Ascending aorta (tissue), 2 donors: ENCODE results near the gene RNF208. TPM values are rescaled to one million over a fixed set of nuclear protein-coding genes. Genes with fewer than 3 reads are reported as not detected.
"Not testable (repeated sequence)": the region's sequence is repeated elsewhere in the genome, so short reads cannot be mapped to it uniquely, and the experiment has no call there.

ENCODE experiments used
- DNase-seq, 2 donors: peaks; one replicate each; pipeline ENCODE4 v3.0.0-alpha.2; 2019; ENCODE audit warnings: low spot score in 2 of 2
- H3K27ac ChIP-seq, 2 donors: fragments of 200-600 bp; sonication (generic); one replicate each; pipeline ENCODE4 v1.5.1; 2016 to 2017; ENCODE audit warnings: mild to moderate bottlenecking in 1 of 2
- H3K27me3 ChIP-seq: fragments of 200-600 bp; sonication (generic); one replicate; pipeline ENCODE4 v1.5.1; 2017
- H3K36me3 ChIP-seq, 2 donors: fragments of 200-600 bp; sonication (generic); one replicate each; pipeline ENCODE4 v1.5.1; 2016
- H3K4me1 ChIP-seq, 2 donors: fragments of 200-600 bp; sonication (generic); one replicate each; pipeline ENCODE4 v1.5.1; 2016 to 2017; ENCODE audit warnings: mild to moderate bottlenecking in 1 of 2
- H3K4me3 ChIP-seq, 2 donors: fragments of 200-600 bp; sonication (generic); one replicate each; pipeline ENCODE4 v1.5.1; 2016 to 2017; ENCODE audit warnings: mild to moderate bottlenecking in 1 of 2
- H3K9me3 ChIP-seq, 2 donors: fragments of 200-600 bp; sonication (generic); one replicate each; pipeline ENCODE4 v1.5.1; 2016
- CTCF ChIP-seq, 3 experiments: fragments of 200-600 bp in 2 of 3; fragments of 450-650 bp in 1 of 3; sonication (generic) in 2 of 3; IDR thresholded peaks; one replicate each; pipeline ENCODE4 v1.5.1; 2016 to 2019; ENCODE audit warnings: antibody characterized with exemption in 3 of 3, mild to moderate bottlenecking in 1 of 3, moderate library complexity in 1 of 3
- intact Hi-C: fragments of 100-400 bp; cut with DNase I; formaldehyde crosslinking; loops from one replicate; pipeline ENCODE4 v1.15.1; 2023
- total RNA-seq: library from RNA; depleted of rRNA; stranded (reverse); fragments of >200 nt; gene quantifications from one replicate; pipeline ENCODE4 v1.1.0, GENCODE V29; 2016

Gene RNF208
- total RNA-seq, 1 donor from 2014 or later: 6.7 TPM

GRCh38 chr9:137264067-137264466 is 42.0 kb upstream of the RNF208 start:
- Histone ChIP-seq H3K27me3 (no peaks in the 10 kb centered on the region), H3K27ac (no peak overlapping the region), H3K4me1 (peaks cover 7 to 8% of the 10 kb centered on the region in 2 donors), H3K9me3 (no peaks in the 10 kb centered on the region), H3K4me3 (no peak overlapping the region), H3K36me3 (peaks cover 29 to 53% of the 10 kb centered on the region in 2 donors)
- no peak for TF ChIP-seq CTCF (IDR thresholded peaks at IDR 0.05)
- intact Hi-C loops: no loop called here
- DNase-seq: no peak

- Histone ChIP-seq H3K4me3 (no peak overlapping the region), H3K9me3 (no peaks in the 10 kb centered on the region), H3K27me3 (no peaks in the 10 kb centered on the region), H3K36me3 (peaks cover 29 to 58% of the 10 kb centered on the region in 2 donors), H3K4me1 (peaks cover 1 to 2% of the 10 kb centered on the region in 2 donors), H3K27ac (no peak overlapping the region)
- intact Hi-C loops: no loop called here
- no peak for DNase-seq
- TF ChIP-seq CTCF (IDR thresholded peaks at IDR 0.05): no peak
Observed at GRCh38 chr9:137263506-137263905, 41.5 kb upstream of the RNF208 start.

GRCh38 chr9:137262909-137263285 is 40.9 kb upstream of the RNF208 start:
- TF ChIP-seq CTCF (IDR thresholded peaks at IDR 0.05): no peak

GRCh38 chr9:137262173-137262908 is 40.3 kb upstream of the RNF208 start:
- DNase-seq, intact Hi-C loops, H3K27me3 ChIP-seq, H3K4me1 ChIP-seq, H3K9me3 ChIP-seq, H3K4me3 ChIP-seq, H3K27ac ChIP-seq: not testable (repeated sequence)
- H3K36me3 ChIP-seq: peaks cover 29 to 57% of the 10 kb centered on the region in 2 donors
- peak in 1 of 3 experiments; percentile 53 for TF ChIP-seq CTCF (IDR thresholded peaks at IDR 0.05)

More at GRCh38 chr9:137262909-137263285, 40.9 kb upstream of the RNF208 start:
- Histone ChIP-seq H3K4me1 (no peaks in the 10 kb centered on the region), H3K9me3 (no peaks in the 10 kb centered on the region), H3K27me3 (no peaks in the 10 kb centered on the region), H3K4me3 (no peak overlapping the region), H3K36me3 (peaks cover 29 to 61% of the 10 kb centered on the region in 2 donors), H3K27ac (no peak overlapping the region)
- DNase-seq: no peak
- intact Hi-C loops: no loop called here

- Histone ChIP-seq H3K27ac (no peak overlapping the region), H3K4me3 (peak overlapping the region in 1 of 2 donors; percentile 98), H3K9me3 (no peaks in the 10 kb centered on the region), H3K4me1 (peaks cover 10 to 20% of the 10 kb centered on the region in 2 donors), H3K27me3 (no peaks in the 10 kb centered on the region), H3K36me3 (peaks cover 5 to 21% of the 10 kb centered on the region in 2 donors)
- intact Hi-C loops: no loop called here
- TF ChIP-seq CTCF (IDR thresholded peaks at IDR 0.05): no peak
- no peak for DNase-seq
Observed at GRCh38 chr9:137256856-137257255, 34.8 kb upstream of the RNF208 start.
